GM21529 (cell line): ENCODE results near the gene KRT12.
"Not testable (repeated sequence)": the region's sequence is repeated elsewhere in the genome, so short reads cannot be mapped to it uniquely, and the experiment has no call there.

Source experiments
- ATAC-seq: cut with Tn5 transposase; IDR thresholded peaks from one replicate; pipeline ENCODE4 v1.9.1; 2021; ENCODE audit not compliant: unreplicated experiment

The KRT12 gene

DNA sequence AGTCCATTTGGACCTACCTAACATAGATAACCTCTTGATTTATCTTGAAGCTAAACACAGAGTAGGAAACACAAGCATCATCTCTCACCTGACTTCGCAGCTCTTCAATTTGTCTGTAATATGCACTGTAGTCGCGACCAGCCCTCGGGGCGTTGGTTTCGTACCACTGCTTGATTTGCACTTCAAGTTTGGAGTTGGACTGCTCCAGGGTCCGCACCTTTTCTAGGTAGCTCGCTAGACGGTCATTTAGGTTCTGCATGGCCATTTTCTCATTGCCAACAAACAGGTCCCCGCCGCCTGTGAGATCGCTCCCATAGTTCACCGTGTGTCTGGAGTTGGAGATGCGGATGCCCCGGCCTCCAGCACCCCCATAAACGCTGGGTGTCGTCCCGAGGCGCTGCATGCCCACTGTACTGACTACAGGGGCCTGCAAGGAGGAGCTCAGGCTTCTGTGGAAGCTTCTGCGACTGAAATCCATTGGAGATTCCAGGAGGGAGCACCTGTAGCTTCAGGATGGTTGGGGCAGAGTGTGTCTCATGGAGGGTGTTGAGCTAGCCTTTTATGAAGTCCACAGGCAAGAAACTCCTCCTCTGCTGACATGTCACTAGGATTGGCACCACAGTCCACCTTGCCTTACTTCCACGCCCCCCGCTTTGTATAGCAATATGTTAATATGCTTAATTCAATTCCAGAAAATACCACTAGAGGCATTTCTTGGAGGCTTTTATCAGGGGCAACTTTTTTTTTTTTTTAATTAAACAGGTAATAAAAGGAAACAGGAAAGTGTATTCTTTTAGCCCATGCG is 17.9 kb upstream of the KRT12 start, which contains the start of gene KRT20:
Gene KRT20 (minus strand): TSS at position 535 of the 805 bp plus-strand sequence. CDS start 57 bp downstream, at position 478.
- no peak for ATAC-seq

DNA sequence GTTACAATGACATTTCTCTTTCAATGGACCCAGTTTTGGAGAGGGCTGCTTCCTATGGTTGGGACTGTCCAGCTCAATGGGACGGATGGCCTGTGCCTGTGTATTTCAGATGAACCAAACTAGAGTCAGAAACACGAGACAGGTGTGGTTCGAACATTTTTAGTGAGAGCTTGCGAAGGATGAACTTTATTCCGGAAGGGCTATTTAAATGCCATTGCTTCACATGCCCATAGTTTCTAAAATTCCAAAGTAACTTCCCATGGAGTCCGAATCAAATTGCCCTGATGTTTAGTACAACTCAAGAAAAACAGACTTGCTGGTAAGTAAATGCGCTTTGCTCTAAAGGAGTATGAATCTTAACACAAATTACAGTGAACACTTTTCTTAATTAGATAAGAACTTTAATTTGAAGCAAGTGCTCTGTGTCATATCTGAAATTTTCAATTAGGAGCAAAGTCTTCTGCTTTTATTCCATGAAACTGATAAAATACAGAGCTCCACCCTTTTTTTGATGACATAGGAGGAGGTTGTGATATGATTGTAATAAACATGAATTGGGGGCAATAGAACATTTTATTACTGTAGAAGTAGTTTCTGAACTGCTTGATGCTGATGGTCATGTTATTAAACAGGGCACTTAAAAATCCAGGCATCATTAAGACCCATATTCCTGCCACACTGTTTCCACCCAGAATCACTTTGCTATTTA is 16.8 kb upstream of the KRT12 start:
- no peak for ATAC-seq

DNA sequence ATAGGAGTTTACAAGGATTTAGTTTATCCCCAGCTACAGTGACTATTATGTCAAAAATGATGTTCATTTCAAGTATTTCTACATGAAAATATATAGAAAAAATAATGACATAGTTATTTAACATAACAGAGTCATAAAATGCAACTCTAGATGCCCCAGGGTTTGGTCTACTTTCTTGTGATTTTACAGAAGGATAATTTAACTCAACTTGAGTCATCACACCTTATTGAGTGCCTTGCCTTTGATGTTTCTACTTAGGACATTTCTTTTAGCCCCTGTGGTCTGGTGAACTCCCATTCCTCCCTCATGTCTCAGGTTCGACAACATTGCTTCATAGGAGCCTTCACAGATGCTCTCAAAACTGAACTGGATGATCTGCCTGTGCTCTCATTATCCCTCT is 16.0 kb upstream of the KRT12 start:
- ATAC-seq: no peak

DNA sequence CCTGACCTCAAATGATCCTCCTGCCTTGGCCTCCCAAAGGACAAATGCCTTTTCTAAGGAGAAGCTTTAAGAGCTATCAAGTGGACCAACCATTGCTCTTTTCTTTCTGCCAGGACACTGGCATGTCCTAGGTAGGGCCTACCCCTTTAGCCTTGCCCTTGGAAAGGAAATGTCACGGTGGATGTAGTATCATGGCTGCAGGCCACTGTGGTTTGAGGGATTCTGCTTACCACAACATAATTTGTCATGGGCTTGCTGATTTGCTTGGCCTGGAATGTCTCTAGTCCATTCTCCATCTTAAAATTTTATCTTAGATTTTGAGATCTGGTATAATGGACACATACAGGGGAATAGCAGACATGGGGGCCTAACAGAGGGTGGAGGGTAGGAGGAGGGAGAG is 12.0 kb upstream of the KRT12 start:
- no peak for ATAC-seq

DNA sequence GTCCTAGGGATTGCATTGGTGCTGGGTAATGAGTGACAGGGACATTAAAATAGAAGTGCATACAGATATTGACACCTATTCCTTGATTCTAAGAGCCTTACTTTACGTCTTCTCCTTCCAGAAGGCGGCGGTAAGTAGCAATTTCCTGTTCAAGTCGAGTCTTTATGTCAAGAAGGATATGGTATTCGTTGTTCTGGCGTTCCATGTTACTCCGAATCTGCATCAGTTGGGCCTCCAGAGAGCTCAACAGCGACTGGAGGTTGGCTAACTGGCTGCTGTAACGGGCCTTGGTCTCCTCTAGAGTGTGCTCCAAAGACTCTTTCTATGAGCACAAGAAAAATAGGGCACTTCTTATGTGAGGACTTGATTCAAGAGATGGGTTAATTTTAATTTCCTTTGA is 11.0 kb upstream of the KRT12 start:
- ATAC-seq: no peak

DNA sequence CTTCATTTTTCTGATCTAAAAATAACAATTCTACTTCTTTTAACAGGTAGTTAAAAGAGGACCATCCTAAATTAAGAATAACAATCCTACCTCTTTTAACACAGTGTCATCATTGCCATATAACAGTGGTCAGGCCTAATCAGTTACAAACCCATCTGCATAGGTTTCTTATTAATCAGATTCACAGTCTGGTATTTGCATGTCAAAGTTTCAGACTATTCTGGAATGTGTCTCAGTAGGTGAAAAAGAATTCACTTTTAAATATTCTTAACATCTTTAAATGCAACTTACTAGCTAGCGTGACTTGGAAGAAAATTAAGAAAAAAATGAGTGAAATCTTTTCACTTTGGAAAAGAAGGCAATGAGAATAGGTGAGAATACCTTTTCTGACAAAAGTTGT is 6.8 kb upstream of the KRT12 start:
- no peak for ATAC-seq

DNA sequence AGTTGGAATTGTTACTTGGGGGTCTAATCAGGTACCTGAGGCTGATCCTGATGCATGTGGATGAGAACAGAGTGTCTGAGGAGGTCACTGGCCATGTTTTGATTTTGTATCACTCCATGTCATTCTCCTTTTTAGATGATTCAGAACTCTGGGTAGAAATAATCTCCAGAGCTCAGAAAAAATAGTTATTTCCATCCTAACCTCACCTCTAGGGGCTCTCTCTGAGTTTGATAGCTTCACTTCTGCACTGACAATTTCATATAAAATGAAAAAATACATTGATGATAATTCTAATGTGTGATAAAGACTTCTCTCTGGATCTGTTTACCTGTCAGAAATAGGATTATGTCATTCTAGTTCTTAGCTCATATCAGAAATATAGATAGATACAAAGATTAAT is 6.2 kb upstream of the KRT12 start:
- no peak for ATAC-seq

DNA sequence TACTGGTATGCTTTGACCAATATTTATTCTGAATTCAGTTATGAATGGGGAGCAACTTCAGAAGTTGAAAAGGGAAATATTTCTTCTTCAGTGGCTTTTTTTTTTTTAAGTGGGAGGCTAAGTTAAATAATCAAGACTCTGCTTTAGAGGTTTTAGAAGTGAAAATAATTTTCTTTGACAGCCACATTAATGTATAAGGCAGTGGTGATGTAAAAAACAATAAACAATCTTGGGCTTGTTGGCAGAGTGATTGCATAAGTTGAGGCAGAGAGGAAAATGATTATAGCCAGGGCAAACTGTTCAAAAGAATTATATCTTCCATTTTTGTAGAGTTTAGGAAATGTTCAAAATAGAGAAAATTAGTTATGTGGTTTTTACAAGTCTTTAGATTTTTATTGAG is 5.4 kb upstream of the KRT12 start:
- no peak for ATAC-seq

DNA sequence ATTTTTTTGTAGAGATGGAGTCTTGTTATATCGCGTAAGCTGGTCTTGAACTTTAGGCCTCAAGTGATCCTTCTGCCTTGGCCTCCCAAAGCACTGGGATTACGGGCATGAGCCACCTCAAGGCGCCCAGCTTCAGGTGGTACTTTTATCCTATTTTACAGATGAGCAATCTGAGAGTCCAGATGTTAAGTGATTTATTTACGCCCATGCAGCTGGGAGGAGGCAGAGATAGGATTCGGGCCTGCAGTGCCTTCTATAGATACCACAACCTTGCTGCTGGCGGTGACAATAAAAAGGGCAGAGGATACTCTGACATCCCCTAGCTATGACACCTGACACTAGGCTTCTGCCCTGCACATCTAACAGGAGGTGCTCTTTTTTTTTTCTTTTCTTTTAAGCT is 4.3 kb upstream of the KRT12 start:
- ATAC-seq: no peak

DNA sequence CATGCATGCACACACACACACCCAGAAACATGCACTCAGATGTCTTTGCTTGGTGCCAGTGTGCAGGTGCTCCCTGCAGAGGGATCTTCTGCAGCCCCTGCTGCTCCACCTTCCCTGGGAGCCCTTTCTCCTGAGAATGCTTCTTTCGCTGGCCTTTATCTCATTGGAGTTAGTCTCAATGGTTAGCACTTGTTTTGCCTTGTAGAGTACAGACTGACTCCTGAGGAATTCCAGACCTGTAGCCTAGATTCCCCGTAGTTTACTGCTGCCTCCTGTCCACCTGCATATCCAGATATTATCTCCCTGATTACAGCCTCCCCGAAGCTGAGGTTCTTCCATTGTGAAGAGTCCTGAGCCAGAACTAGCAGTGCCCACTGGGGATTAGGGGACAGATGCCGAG is 3.1 kb upstream of the KRT12 start:
- ATAC-seq: no peak

DNA sequence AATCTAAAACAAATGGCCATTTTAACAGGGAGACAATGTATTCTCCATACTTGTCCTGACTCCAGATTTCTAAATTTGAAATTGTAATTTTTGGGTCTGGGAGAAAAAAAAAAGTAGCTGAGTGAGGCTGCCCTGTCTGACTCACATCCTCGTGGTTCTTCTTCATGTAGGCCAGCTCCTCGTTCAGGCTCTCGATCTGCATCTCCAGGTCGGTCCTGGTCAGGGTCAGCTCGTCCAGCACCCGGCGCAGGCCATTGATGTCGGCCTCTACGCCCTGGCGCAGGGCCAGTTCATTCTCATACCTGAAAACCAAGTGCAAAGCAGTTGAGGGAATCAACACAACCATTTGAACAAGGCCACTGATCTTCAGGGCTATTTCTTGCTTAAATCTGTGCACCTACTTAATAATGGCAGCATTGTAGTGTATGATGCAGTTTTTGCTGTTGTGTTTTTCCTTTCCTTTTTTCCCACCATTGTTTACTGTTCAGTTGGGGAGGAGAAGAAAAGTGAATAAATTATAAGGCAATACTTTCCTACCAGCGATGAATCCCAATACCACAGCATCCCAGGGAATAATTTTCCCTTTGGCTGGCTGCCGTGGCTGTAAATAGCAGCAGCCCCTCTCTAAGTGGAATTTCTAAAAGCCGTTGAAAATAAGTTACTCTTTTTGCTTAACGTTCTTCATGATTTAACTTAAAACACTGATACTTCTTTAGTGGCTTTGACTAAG is 2.2 kb downstream of the KRT12 start:
- ATAC-seq: no peak

DNA sequence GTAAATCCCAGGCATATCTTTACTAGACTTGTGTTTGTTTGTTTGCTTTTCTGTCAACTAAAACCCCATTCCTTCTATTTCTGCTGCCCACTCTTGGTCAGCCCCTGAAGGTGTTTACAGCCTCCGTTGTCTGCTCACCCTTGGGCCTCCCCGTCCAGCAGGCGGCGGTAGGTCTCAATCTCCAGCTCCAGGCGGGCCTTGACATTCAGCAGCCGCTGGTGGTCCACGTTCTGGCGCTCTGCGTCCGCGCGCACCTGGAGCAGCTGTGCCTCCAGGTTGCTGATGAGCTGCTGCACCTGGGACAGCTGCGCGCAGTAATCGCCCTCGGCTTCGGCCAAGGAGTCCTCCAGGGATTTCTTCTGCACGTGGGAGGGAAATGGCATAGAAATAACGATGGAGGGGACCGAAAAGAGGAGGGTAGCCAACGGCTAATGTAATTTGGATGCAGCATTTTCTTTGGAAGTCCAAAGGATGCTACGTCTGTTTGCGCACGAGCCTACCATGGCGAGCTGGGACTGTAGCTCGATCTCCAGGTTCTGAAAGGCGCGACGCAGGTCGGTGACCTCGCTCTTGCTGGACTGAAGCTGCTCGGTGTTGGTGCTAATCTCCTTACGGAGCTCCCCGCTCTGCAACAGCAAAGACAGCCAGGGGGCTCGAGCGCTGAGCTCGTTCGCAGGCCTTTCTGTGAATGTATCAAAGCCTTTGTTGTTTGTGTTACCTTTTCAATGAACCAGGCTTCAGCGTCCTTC is 3.9 kb downstream of the KRT12 start:
- no peak for ATAC-seq

DNA sequence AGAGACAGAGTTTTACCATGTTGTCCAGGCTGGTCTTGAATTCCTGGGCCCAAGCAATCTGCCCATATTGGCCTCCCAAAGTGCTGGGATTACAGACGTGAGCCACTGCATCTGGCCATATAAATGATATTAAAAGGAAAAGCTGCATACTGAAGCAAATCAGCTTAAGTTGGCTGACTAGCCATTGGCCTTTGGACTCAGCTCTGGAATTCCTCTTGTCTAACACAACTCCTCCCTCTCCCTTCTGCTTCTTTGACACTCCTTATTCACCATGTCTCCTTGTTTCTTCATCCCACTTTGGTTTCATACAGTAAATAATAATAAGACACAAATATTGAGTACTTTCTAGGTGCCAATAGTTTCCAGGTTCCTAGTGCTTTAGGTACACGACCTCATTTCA is 7.5 kb downstream of the KRT12 start:
- ATAC-seq: no peak

DNA sequence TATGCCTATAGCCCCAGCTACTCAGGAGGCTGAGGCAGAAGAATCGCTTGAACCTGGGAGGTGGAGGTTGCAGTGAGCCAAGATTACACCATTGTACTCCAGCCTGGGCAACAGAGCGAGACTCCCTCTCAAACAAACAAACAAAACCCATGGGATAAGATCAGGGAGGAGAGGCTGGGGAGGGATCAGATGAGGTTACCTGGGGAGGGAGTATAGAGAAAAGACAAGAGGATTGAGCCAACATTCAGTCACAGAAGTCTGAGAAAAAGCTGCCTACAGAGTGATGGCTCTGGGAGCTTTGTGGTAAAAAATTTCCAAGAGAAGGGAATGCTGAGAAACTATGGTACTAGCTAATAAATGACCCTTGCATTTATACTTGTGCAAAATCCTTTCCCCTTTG is 8.4 kb downstream of the KRT12 start:
- not testable (repeated sequence) for ATAC-seq

DNA sequence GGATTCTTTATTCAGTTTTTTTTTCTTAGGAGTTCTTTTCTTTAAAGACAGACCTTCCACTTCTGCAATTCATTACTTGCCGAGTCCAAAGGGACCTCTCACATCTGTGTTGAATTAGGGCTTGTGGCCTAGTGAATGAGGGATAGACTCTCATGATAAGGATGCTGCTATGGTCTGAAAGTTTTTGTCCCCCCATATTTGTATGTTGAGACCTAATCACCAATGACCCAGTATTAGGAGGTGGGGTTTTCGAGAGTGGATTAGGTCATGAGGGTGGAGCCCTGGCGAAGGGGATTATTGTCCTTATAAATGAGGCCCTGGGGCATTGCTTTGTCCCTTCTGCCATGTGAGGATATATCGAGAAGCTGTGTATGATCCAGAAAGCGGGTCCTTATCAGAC is 9.5 kb downstream of the KRT12 start:
- ATAC-seq: no peak

DNA sequence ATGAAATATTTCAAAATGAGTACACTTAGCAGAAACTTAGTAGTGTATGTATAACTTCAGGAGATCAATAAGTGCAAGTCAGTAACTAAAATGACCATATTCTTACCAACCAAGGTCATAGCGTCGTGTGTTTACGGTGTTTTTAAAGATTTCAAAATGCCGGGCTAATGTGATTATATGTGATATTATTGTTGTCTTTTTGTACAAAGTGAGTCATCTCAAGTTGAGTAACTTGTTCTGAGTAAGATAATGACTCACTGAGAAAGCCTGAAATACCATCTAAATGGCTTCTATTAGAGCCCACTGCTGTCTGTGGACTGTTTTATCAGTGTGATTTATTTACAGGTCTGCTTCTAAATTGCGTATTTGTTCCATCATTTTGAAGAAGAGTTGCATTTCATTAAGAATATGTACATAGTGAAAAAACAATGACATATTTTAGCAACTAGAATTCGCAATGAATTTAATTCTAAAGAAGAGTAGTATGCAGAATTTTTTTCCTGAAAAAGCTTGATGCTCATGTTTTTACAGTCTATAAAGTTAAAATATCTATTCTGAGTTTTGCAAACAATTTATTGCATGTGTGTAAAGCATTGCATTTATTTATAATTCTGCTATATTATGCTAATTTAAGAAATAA is 12.7 kb downstream of the KRT12 start:
- ATAC-seq: no peak

DNA sequence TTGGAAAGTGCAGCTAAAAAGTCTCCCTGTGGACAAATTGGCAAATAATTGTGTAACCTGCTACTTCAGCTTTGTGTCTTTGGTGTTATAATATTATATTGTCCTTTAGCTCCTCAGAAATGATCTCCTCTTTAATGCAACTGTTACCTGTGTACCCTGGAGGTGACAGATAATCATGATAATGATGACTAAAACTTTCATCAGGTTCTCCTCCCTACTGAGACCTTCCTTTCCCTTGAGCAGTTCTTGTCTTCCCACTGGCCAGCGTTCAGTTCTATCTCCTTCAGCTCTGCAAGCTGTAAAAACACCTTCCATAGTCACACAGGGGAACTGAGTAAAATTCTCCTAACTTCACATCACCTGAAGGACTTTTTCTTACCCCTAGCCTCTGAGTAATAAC is 14.7 kb downstream of the KRT12 start:
- ATAC-seq: no peak

DNA sequence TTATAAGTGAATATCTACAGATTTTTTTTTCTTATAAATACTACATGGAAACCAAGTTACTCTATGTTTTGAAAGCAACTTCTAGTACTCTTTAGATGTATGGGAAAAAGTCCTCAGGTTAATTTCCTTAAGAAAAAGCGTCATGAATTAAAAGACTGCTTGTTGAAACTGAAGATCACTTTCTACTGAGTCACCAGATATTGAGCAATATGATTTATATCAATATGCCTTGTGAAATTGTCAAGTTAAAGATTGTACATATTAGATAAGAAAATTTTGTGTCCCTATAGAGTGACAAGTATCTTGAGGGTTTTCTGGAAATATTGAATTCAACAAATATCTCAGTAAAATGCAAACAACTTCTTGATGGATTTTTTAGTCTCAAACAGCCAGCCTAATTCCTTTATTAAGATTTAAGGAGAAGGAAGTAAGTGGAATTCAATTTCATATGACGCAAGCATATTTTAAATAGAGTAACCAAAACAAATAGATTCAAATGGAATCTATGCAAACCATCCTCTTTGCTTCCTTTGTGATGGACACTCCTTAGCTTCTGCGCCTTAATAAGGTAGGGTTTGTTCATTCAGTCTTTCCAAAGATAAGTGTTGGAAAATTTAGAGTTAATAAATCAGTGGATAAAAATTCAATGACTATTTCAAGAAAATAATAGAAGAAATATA is 16.6 kb downstream of the KRT12 start:
- ATAC-seq: no peak

DNA sequence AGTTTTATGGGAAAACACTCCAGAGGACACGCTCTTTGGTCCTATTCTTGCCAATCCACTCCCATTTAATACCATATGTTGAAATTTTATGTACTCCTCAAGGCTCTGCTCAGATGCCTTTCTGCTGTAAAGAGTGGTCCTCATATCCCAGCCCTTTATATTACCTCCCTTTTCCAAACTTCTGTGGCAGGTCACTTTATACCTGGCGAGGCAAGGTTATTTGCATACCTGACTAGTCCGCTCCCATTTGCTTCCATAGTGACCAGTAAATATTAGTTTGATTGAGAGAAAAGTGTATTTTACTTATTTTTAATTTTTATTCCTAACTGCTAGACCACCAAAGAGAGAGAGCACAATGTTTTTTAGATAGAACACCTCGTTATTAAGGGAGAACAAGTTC is 17.3 kb downstream of the KRT12 start:
- ATAC-seq: no peak

DNA sequence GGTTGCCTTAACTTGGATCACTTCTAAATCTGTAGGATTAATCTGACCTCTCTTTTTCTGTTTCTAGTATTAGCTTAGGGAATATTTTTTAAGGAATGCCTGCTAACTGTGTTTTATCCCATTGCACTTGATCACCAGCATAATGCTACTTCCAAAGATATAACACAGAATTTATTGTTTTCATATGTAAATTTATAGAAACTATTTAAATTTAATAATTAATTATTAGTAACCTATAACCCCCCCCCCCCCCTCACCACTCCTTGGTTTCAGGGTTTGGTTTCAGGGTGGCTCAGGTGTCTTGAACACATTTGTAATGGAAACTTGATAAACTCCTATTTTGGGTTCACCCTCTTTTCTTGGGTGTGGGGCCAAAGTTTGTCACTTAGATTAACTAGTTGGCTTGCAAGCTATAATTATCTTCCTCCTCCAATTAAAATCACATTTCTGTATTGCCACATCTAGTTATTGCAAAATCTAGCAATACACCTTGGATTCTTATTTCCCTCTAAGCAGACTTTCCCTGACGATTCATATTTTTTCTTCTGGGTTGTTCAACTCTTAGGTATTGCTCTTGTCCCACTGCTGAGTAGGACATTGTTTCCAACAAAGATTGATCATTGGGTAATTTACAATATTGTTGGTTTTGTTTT is 18.3 kb downstream of the KRT12 start:
- ATAC-seq: no peak
